ENCODE results near the gene PAGE1.

GRCh38 chrX:49675075-49675719, 20.6 kb downstream of the PAGE1 start:
- TF ChIP-seq CTCF (IDR thresholded peaks at IDR 0.05; ENCODE audit: low read depth, low read length) = no peak
- no peak for TF ChIP-seq EZH2phosphoT487 (IDR thresholded peaks at IDR 0.05; ENCODE audit: low read depth)

All from OCI-LY3 (cell line).